Adrenal gland (tissue), 12 donors: ENCODE results near the gene RAET1E. TPM values are rescaled to one million over a fixed set of nuclear protein-coding genes. Genes with fewer than 3 reads are reported as not detected.

Experiments
- DNase-seq, 7 donors: peaks; one replicate each; pipeline ENCODE4 v3.0.0-alpha.2; 2019 to 2020
- H3K27ac ChIP-seq, 5 donors: fragments of 200-600 bp; sonication (generic) in 4 of 5; 1 replicate in 3 of 5; 2 replicates in 2 of 5; pipeline versions ENCODE4 v1.5.1 to v1.8.0; 2016 to 2020; ENCODE audit warnings: mild to moderate bottlenecking in 1 of 5
- H3K27me3 ChIP-seq: fragments of 200-600 bp; 2 replicates; pipeline ENCODE4 v1.8.0; 2021
- H3K36me3 ChIP-seq, 2 donors: fragments of 200-600 bp; replicated peaks in 1 of 2; 1 replicate in 1 of 2; 2 replicates in 1 of 2; pipeline versions ENCODE4 v1.5.1 to v1.8.0; 2018 to 2022
- H3K4me1 ChIP-seq, 2 donors: fragments of 200-600 bp; replicated peaks in 1 of 2; 1 replicate in 1 of 2; 2 replicates in 1 of 2; pipeline versions ENCODE4 v1.5.1 to v1.8.0; 2018 to 2021
- H3K4me3 ChIP-seq, 4 donors: fragments of 200-600 bp; sonication (generic) in 3 of 4; one replicate each; pipeline ENCODE4 v1.5.1; 2016 to 2018
- H3K9me3 ChIP-seq, 3 donors: fragments of 200-600 bp; sonication (generic) in 1 of 3; replicated peaks in 1 of 3; 1 replicate in 2 of 3; 2 replicates in 1 of 3; pipeline versions ENCODE4 v1.5.1 to v1.8.0; 2016 to 2021
- CTCF ChIP-seq, 6 experiments: fragments of 450-650 bp in 4 of 6; fragments of 200-600 bp in 2 of 6; sonication (generic) in 1 of 6; IDR thresholded peaks; 1 replicate in 5 of 6; 2 replicates in 1 of 6; pipeline versions ENCODE4 v1.5.1 to v1.8.0; 2016 to 2021; ENCODE audit warnings: antibody characterized with exemption in 6 of 6, mild to moderate bottlenecking in 2 of 6, moderate library complexity in 1 of 6
- POLR2A ChIP-seq, 2 donors: fragments of 450-650 bp; IDR thresholded peaks; one replicate each; pipeline ENCODE4 v1.6.1; 2017; ENCODE audit warnings: antibody characterized with exemption in 2 of 2, mild to moderate bottlenecking in 2 of 2, moderate library complexity in 1 of 2
- WGBS, 4 donors: extraction: QIAGEN DNeasy Blood & Tissue Kit in 2 of 4; methylation state at CpG; one replicate each; pipeline versions ENCODE4 v1.1.5 to v1.1.7; 2013 to 2017; 5-methylcytosine and 5-hydroxymethylcytosine counted together
- intact Hi-C, 2 donors: fragments of 100-400 bp; cut with DNase I; formaldehyde crosslinking; loops; one replicate each; pipeline versions ENCODE4 v1.14.1 to v1.15.0; 2022 to 2023
- polyA plus RNA-seq, 3 donors: library from polyadenylated mRNA; stranded (reverse); fragments of 200-250 nt in 2 of 3; fragments of 350-450 nt in 1 of 3; fragmentation: Illumina TruSeq in 1 of 3; extraction: RNeasy Lipid Tissue Mini Kit (QIAGEN cat#74804) in 1 of 3; gene quantifications; one replicate each; pipeline ENCODE4 v1.2.3, GENCODE V29; 2013 to 2014
- total RNA-seq, 9 donors: library from RNA; depleted of rRNA in 4 of 9; stranded (reverse); fragments of >200 nt in 4 of 9; fragments of 120-200 nt in 1 of 9; fragmentation: NEBNext Ultra II Directional in 1 of 9; extraction: Animal tissue kit (Norgen Biotek cat#: 25700) in 1 of 9; gene quantifications; one replicate each; pipeline versions ENCODE4 v1.1.0 to v1.2.4, GENCODE V29; 2013 to 2023
- donor health status: healthy with polysubstance abuse.
- donor health status: Bipolar disorder and iron deficiency.
- donor health status: DM: yes; HTN: yes; CAD: no.
- donor health status: DM: no; HTN: no; CAD: no.
- donor health status: DM: no; HTN: no; CAD: no.
- donor health status: DM: yes; HTN: yes; CAD: no.

Gene RAET1E
- total and polyA plus RNA-seq, 12 donors, result 0.17 to 9.2 (median 1.1) TPM; not detected in 1

GRCh38 chr6:149859368-149859767, 38.5 kb downstream of the RAET1E start:
- Histone ChIP-seq H3K4me1 (peaks cover 3 to 29% of the 10 kb centered on the region in 2 donors), H3K27ac (no peak overlapping the region), H3K27me3 (no peaks in the 10 kb centered on the region), H3K4me3 (no peak overlapping the region), H3K36me3 (no peaks in the 10 kb centered on the region), H3K9me3 (no peaks in the 10 kb centered on the region)
- 75 to 90% (median 82%) methylated on average over 7 of the region's 7 CpGs for WGBS, 4 donors
- TF ChIP-seq POLR2A (IDR thresholded peaks at IDR 0.05) (no peak), CTCF (IDR thresholded peaks at IDR 0.05) (no peak)
- intact Hi-C loops, result no loop called here
- no peak for DNase-seq

DNA sequence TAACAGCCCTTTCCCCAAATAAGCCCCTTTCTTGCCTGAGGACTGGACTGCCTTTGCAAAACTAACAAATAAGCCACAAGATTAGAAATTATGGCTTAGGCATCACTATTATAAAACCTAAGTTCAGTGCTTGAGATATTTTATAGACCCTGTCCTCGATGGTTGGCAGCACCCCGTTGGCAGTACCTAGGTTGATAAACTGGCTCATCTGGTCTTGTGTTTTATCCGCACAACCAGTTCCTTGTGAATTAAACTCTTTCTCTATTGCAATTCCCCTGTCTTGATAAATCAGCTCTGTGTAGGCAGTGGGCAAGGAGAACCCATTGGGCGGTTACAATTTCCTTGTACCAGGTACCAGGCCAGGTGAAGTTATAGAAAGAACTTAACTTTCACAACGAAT, 40.4 kb downstream of the RAET1E start:
- WGBS, 4 donors, result 93 to 96% (median 95%) methylated on average over 5 of the region's 5 CpGs

DNA sequence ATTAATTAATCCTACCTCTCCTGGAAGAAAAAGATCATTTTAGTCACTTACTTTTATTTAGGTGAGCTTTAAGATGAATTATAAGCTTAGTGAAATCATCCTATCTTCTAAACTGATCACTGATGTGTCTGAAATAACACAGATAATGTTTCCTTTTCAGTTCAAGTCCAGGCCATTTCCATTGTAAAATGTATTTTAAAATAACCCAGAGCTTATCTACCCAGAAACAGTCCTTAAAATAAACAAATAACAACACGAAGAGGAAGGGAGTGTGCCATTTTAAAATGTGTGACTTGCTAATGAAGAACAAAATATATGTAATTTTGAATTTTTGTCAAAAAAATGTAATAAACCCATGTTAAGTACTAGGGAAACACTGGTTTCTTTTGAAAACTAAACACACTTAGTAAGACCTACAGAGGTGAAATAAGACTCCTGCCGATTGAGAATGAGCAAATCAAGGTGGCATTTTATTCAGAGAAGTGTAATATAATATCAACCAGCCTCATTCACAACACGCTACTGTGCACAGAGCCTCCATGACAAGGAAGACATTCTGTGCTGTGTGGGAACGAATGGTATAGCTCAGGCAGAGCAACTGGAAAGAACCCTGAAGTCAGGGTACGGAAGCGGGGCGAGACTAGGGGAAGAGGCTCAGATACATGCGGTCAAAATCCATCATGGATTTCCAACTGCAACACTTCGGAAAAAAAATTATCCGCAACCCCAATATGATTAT, 41.5 kb downstream of the RAET1E start:
- TF ChIP-seq POLR2A (IDR thresholded peaks at IDR 0.05) (no peak), CTCF (IDR thresholded peaks at IDR 0.05) (no peak)
- Histone ChIP-seq H3K27ac (no peak overlapping the region), H3K4me1 (peaks cover 0 to 19% of the 10 kb centered on the region in 2 donors), H3K27me3 (no peaks in the 10 kb centered on the region), H3K36me3 (no peaks in the 10 kb centered on the region), H3K4me3 (no peak overlapping the region), H3K9me3 (no peaks in the 10 kb centered on the region)
- intact Hi-C loops, result no loop called here
- 88 to 91% (median 90%) methylated on average over 10 of the region's 10 CpGs for WGBS, 4 donors
- no peak for DNase-seq

More for the DNA sequence above, 40.4 kb downstream of the RAET1E start:
- no peaks in the 10 kb centered on the region for H3K27me3 ChIP-seq
- TF ChIP-seq CTCF (IDR thresholded peaks at IDR 0.05) (no peak), POLR2A (IDR thresholded peaks at IDR 0.05) (no peak)
- H3K36me3 ChIP-seq, result no peaks in the 10 kb centered on the region
- H3K9me3 ChIP-seq, result no peaks in the 10 kb centered on the region
- H3K27ac ChIP-seq, result no peak overlapping the region
- no peak overlapping the region for H3K4me3 ChIP-seq
- intact Hi-C loops, result no loop called here
- peaks cover under 1 to 27% of the 10 kb centered on the region in 2 donors for H3K4me1 ChIP-seq
- DNase-seq, result no peak

GRCh38 chr6:149855741-149856140, 42.2 kb downstream of the RAET1E start:
- H3K27ac ChIP-seq, result no peak overlapping the region
- no peak for TF ChIP-seq POLR2A (IDR thresholded peaks at IDR 0.05)
- TF ChIP-seq CTCF (IDR thresholded peaks at IDR 0.05), result no peak
- H3K9me3 ChIP-seq, result no peaks in the 10 kb centered on the region
- intact Hi-C loops, result no loop called here
- no peak overlapping the region for H3K4me3 ChIP-seq
- no peaks in the 10 kb centered on the region for H3K27me3 ChIP-seq
- H3K4me1 ChIP-seq, result peaks cover 0 to 14% of the 10 kb centered on the region in 2 donors
- no peaks in the 10 kb centered on the region for H3K36me3 ChIP-seq
- no peak for DNase-seq
- 83 to 91% (median 86%) methylated on average over 2 of the region's 2 CpGs for WGBS, 4 donors
